Endothelial cell of hepatic sinusoid (primary cell): ENCODE measurements around the gene TMEM141.
"Not testable (repeated sequence)": the region's sequence is repeated elsewhere in the genome, so short reads cannot be mapped to it uniquely, and the experiment has no call there.

Experiments used
- in situ Hi-C: cut with HindIII; loops from 2 replicates; pipeline ENCODE4 v1.10.0; 2017; ENCODE audit warnings: low sequenced_read_pairs

The TMEM141 gene

GRCh38 chr9:136829412-136829811 is 38.3 kb downstream of the TMEM141 start:
- in situ Hi-C loops, result no loop called here

GRCh38 chr9:136829981-136830885 is 39.1 kb downstream of the TMEM141 start:
- in situ Hi-C loops, result no loop called here

- in situ Hi-C loops, result no loop called here
Observed at GRCh38 chr9:136831002-136831719, 40.0 kb downstream of the TMEM141 start.

- in situ Hi-C loops, result no loop called here
Observed at GRCh38 chr9:136831720-136832104, 40.6 kb downstream of the TMEM141 start.

GRCh38 chr9:136832581-136832980 is 41.4 kb downstream of the TMEM141 start:
- in situ Hi-C loops, result no loop called here

GRCh38 chr9:136833381-136834048 is 42.4 kb downstream of the TMEM141 start:
- in situ Hi-C loops, result not testable (repeated sequence)

- in situ Hi-C loops, result no loop called here
Observed at GRCh38 chr9:136835162-136835931, 44.2 kb downstream of the TMEM141 start.

GRCh38 chr9:136835932-136836904 is 45.1 kb downstream of the TMEM141 start:
- in situ Hi-C loops, result no loop called here

- in situ Hi-C loops, result no loop called here
Observed at GRCh38 chr9:136837146-136837855, 46.2 kb downstream of the TMEM141 start.

GRCh38 chr9:136837856-136838277 is 46.7 kb downstream of the TMEM141 start:
- in situ Hi-C loops, result not testable (repeated sequence)

GRCh38 chr9:136838314-136839228 is 47.4 kb downstream of the TMEM141 start:
- in situ Hi-C loops, result no loop called here

- in situ Hi-C loops, result loop anchor here (5.0 kb wide), 2 partner anchors 32 to 88 kb away; partner anchors contain the start of gene RABL6
Observed at GRCh38 chr9:136839229-136840139, 48.3 kb downstream of the TMEM141 start.

- in situ Hi-C loops, result loop anchor here (5.0 kb wide), 2 partner anchors 33 to 87 kb away; partner anchors contain the start of gene RABL6
Observed at GRCh38 chr9:136840140-136840876, 49.2 kb downstream of the TMEM141 start.

GRCh38 chr9:136840877-136841645 is 49.9 kb downstream of the TMEM141 start:
- in situ Hi-C loops, result loop anchor here (5.0 kb wide), 2 partner anchors 34 to 86 kb away; partner anchors contain the start of gene RABL6
